Measurements from ENCODE around the gene HPN.
"Not testable (repeated sequence)": the region's sequence is repeated elsewhere in the genome, so short reads cannot be mapped to it uniquely, and the experiment has no call there.

The HPN gene

DNA sequence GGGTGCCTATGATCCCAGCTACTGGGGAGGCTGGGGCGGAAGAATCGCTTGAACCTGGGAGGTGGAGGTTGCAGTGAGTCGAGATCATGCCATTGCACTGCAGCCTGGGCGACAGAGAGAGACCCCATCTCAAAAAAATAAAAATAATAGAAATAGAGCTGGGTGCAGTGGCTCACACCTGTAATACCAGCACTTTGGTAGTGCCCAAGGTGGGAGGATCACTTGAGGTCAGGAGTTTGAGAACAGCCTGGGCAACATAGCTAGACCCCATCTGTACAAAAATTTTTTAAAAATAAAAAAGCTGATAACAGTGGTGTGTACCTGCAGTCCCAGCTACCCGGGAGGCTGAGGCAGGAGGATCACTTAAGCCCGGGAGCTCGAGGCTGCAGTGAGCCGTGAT is 34.1 kb upstream of the HPN start:
- WGBS (ENCODE audit: insufficient coverage) = 60% methylated on average over 1 of the region's 8 CpGs
- POLR2A ChIA-PET; DNase-seq; H3K27me3 ChIP-seq (replicated peaks in 2 of 5; ENCODE audit: control insufficient read depth in 4 of 5, insufficient read depth in 5 of 5, low read length in 4 of 5); H3K27ac ChIP-seq (ENCODE audit: insufficient read depth in 1 of 2, low read depth in 1 of 2, low read length in 2 of 2, poor library complexity in 1 of 2, severe bottlenecking in 2 of 2); H3K9me3 ChIP-seq (ENCODE audit: control extremely low read depth in 1 of 5, control insufficient read depth in 4 of 5, insufficient read depth in 2 of 5, low read depth in 1 of 5, low read length in 4 of 5); H3K4me3 ChIP-seq (ENCODE audit: control insufficient read depth in 1 of 7, extremely low read depth in 1 of 7, insufficient read depth in 4 of 7, low read depth in 2 of 7, low read length in 6 of 7): not testable (repeated sequence)
- Histone ChIP-seq H3K4me1 (ENCODE audit: control extremely low read depth in 1 of 4, control insufficient read depth in 4 of 4, insufficient read depth in 4 of 4, low read length in 3 of 4) (peaks cover 10 to 28% (median 21%) of the 10 kb centered on the region in 4 experiments), H3K36me3 (ENCODE audit: control insufficient read depth in 4 of 4, insufficient read depth in 4 of 4, low read length in 3 of 4) (peaks cover 17 to 71% (median 61%) of the 10 kb centered on the region in 4 experiments)
- CTCF ChIA-PET = interaction anchor here (11.0 kb wide), 1 partner anchor 33 kb away, joined by 249 read pairs; the partner anchor contains the start of gene ZNF792

- H3K36me3 ChIP-seq (ENCODE audit: control insufficient read depth in 4 of 4, insufficient read depth in 4 of 4, low read length in 3 of 4) = peaks cover 19 to 74% (median 61%) of the 10 kb centered on the region in 4 experiments
- H3K9me3 ChIP-seq (ENCODE audit: control extremely low read depth in 1 of 5, control insufficient read depth in 4 of 5, insufficient read depth in 2 of 5, low read depth in 1 of 5, low read length in 4 of 5) = no peaks in the 10 kb centered on the region
- CTCF ChIA-PET = interaction anchor here (1.2 to 11.0 kb wide), 3 partner anchors 8 to 34 kb away, joined by 4 to 249 read pairs (median 5); partner anchors contain the start of gene ZNF792
- 96% methylated on average over 5 of the region's 12 CpGs for WGBS (ENCODE audit: insufficient coverage)
- no peak overlapping the region for H3K27ac ChIP-seq (ENCODE audit: insufficient read depth in 1 of 2, low read depth in 1 of 2, low read length in 2 of 2, poor library complexity in 1 of 2, severe bottlenecking in 2 of 2)
- no peak overlapping the region for H3K4me3 ChIP-seq (ENCODE audit: control insufficient read depth in 1 of 7, extremely low read depth in 1 of 7, insufficient read depth in 4 of 7, low read depth in 2 of 7, low read length in 6 of 7)
- no peak for DNase-seq
- H3K27me3 ChIP-seq (replicated peaks in 2 of 5; ENCODE audit: control insufficient read depth in 4 of 5, insufficient read depth in 5 of 5, low read length in 4 of 5) = no peaks in the 10 kb centered on the region
- POLR2A ChIA-PET = no interaction called here
- H3K4me1 ChIP-seq (ENCODE audit: control extremely low read depth in 1 of 4, control insufficient read depth in 4 of 4, insufficient read depth in 4 of 4, low read length in 3 of 4) = peaks cover 3 to 29% (median 22%) of the 10 kb centered on the region in 4 experiments
Observed at GRCh38 chr19:35008891-35009341, 32.6 kb upstream of the HPN start.

DNA sequence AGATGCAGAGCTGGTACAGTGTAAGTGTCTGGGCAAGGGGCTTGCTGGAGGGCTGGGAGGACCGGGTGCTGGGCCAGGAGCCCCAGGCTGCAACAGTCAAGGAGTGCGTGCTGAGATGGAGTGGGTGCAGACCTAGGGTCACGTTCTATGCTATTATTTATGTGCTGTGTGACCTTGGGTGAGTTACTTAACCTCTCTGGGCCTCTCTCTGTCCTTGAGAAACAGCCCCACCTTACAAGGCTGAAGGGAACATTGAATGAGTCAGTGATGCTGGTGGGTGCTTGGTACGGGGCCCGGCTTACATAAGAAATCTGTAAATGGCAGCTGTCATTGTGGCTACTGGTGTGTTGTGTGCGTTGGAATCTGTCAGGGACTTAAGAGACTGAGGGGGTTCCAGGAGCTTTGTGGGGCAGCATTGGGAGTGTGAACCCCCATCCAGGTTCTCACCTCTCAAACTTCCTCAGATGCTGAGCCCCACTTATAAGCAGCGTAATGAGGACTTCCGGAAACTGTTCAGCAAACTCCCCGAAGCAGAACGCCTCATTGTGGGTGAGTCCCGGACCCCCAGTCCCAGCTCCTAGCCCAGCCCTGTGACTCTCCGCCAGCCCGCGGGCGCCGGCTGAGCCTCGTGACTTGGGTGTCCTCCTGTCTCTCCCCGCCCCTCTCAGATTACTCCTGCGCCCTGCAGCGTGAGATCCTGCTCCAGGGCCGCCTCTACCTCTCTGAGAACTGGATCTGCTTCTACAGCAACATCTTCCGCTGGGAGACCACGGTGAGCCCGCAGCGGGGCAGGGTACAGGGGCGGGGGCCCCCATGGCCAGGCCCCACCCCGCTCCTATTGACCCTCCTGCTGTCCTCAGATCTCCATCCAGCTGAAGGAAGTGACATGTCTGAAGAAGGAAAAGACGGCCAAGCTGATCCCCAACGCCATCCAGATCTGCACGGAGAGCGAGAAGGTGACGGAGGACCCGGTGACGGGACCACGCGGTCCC is 31.8 kb upstream of the HPN start:
- POLR2A ChIA-PET = no interaction called here

GRCh38 chr19:35011091-35011689 is 30.3 kb upstream of the HPN start:
- peak in 1 of 3 donors; percentile 25 for DNase-seq
- Histone ChIP-seq H3K4me3 (ENCODE audit: control insufficient read depth in 1 of 7, extremely low read depth in 1 of 7, insufficient read depth in 4 of 7, low read depth in 2 of 7, low read length in 6 of 7) (no peak overlapping the region), H3K36me3 (ENCODE audit: control insufficient read depth in 4 of 4, insufficient read depth in 4 of 4, low read length in 3 of 4) (peaks cover 25 to 77% (median 60%) of the 10 kb centered on the region in 4 experiments), H3K4me1 (ENCODE audit: control extremely low read depth in 1 of 4, control insufficient read depth in 4 of 4, insufficient read depth in 4 of 4, low read length in 3 of 4) (peaks cover 2 to 30% (median 28%) of the 10 kb centered on the region in 4 experiments), H3K27ac (ENCODE audit: insufficient read depth in 1 of 2, low read depth in 1 of 2, low read length in 2 of 2, poor library complexity in 1 of 2, severe bottlenecking in 2 of 2) (no peak overlapping the region), H3K9me3 (ENCODE audit: control extremely low read depth in 1 of 5, control insufficient read depth in 4 of 5, insufficient read depth in 2 of 5, low read depth in 1 of 5, low read length in 4 of 5) (no peaks in the 10 kb centered on the region), H3K27me3 (replicated peaks in 2 of 5; ENCODE audit: control insufficient read depth in 4 of 5, insufficient read depth in 5 of 5, low read length in 4 of 5) (no peaks in the 10 kb centered on the region)
- ChIA-PET POLR2A (no interaction called here), CTCF (interaction anchor here (1.9 to 11.0 kb wide), 3 partner anchors 8 to 37 kb away, joined by 7 to 249 read pairs (median 10); partner anchors contain the start of gene ZNF792)
- WGBS (ENCODE audit: insufficient coverage) = 65% methylated on average over 7 of the region's 13 CpGs

More for the DNA sequence above, 31.8 kb upstream of the HPN start:
- no peaks in the 10 kb centered on the region for H3K27me3 ChIP-seq (replicated peaks in 2 of 5; ENCODE audit: control insufficient read depth in 4 of 5, insufficient read depth in 5 of 5, low read length in 4 of 5)
- H3K4me3 ChIP-seq (ENCODE audit: control insufficient read depth in 1 of 7, extremely low read depth in 1 of 7, insufficient read depth in 4 of 7, low read depth in 2 of 7, low read length in 6 of 7) = no peak overlapping the region
- 98% methylated on average over 24 of the region's 36 CpGs for WGBS (ENCODE audit: insufficient coverage)
- CTCF ChIA-PET = interaction anchor here (1.2 to 11.0 kb wide), 3 partner anchors 9 to 35 kb away, joined by 4 to 249 read pairs (median 5); partner anchors contain the start of gene ZNF792
- H3K9me3 ChIP-seq (ENCODE audit: control extremely low read depth in 1 of 5, control insufficient read depth in 4 of 5, insufficient read depth in 2 of 5, low read depth in 1 of 5, low read length in 4 of 5) = no peaks in the 10 kb centered on the region
- peaks cover 19 to 73% (median 59%) of the 10 kb centered on the region in 4 experiments for H3K36me3 ChIP-seq (ENCODE audit: control insufficient read depth in 4 of 4, insufficient read depth in 4 of 4, low read length in 3 of 4)
- DNase-seq = no peak
- H3K27ac ChIP-seq (ENCODE audit: insufficient read depth in 1 of 2, low read depth in 1 of 2, low read length in 2 of 2, poor library complexity in 1 of 2, severe bottlenecking in 2 of 2) = no peak overlapping the region
- peaks cover 2 to 29% (median 25%) of the 10 kb centered on the region in 4 experiments for H3K4me1 ChIP-seq (ENCODE audit: control extremely low read depth in 1 of 4, control insufficient read depth in 4 of 4, insufficient read depth in 4 of 4, low read length in 3 of 4)

GRCh38 chr19:35011737-35012682 is 29.5 kb upstream of the HPN start:
- Histone ChIP-seq H3K27me3 (replicated peaks in 2 of 5; ENCODE audit: control insufficient read depth in 4 of 5, insufficient read depth in 5 of 5, low read length in 4 of 5) (no peaks in the 10 kb centered on the region), H3K36me3 (ENCODE audit: control insufficient read depth in 4 of 4, insufficient read depth in 4 of 4, low read length in 3 of 4) (peaks cover 22 to 69% (median 54%) of the 10 kb centered on the region in 4 experiments), H3K27ac (ENCODE audit: insufficient read depth in 1 of 2, low read depth in 1 of 2, low read length in 2 of 2, poor library complexity in 1 of 2, severe bottlenecking in 2 of 2) (no peak overlapping the region), H3K4me3 (ENCODE audit: control insufficient read depth in 1 of 7, extremely low read depth in 1 of 7, insufficient read depth in 4 of 7, low read depth in 2 of 7, low read length in 6 of 7) (no peak overlapping the region), H3K9me3 (ENCODE audit: control extremely low read depth in 1 of 5, control insufficient read depth in 4 of 5, insufficient read depth in 2 of 5, low read depth in 1 of 5, low read length in 4 of 5) (no peaks in the 10 kb centered on the region), H3K4me1 (ENCODE audit: control extremely low read depth in 1 of 4, control insufficient read depth in 4 of 4, insufficient read depth in 4 of 4, low read length in 3 of 4) (peaks cover 2 to 30% (median 28%) of the 10 kb centered on the region in 4 experiments)
- ChIA-PET POLR2A (interaction anchor here (1.2 kb wide), 1 partner anchor 27 kb away, joined by 3 read pairs; no protein-coding TSS in a partner anchor), CTCF (interaction anchor here (1.0 to 11.0 kb wide), 9 partner anchors 8 to 37 kb away, joined by 3 to 249 read pairs (median 8); partner anchors contain the start of gene ZNF792)
- DNase-seq = no peak
- 95% methylated on average over 16 of the region's 18 CpGs for WGBS (ENCODE audit: insufficient coverage)
